Chondrocyte (in vitro differentiated cells): ENCODE measurements around the gene HCFC1. TPM values are rescaled to one million over a fixed set of nuclear protein-coding genes. Genes with fewer than 3 reads are reported as not detected.

Experiments
- DNase-seq: peaks from one replicate; pipeline ENCODE4 v3.0.0; 2021; ENCODE audit warnings: mixed read lengths, low spot score
- H3K27ac Mint-ChIP-seq: one replicate; pipeline ENCODE4 v1.8.0; 2021; ENCODE audit warnings: mild to moderate bottlenecking, moderate library complexity, mixed read lengths; ENCODE audit not compliant: unreplicated experiment
- H3K27me3 Mint-ChIP-seq: 2 replicates; pipeline ENCODE4 v1.8.0; 2021; ENCODE audit warnings: low read depth, mixed read lengths
- H3K36me3 Mint-ChIP-seq: 2 replicates; pipeline ENCODE4 v1.8.0; 2021; ENCODE audit warnings: low read depth, mixed read lengths
- H3K4me1 Mint-ChIP-seq: 2 replicates; pipeline ENCODE4 v1.8.0; 2021; ENCODE audit warnings: low read depth, mild to moderate bottlenecking, mixed read lengths
- H3K4me3 Mint-ChIP-seq: one replicate; pipeline ENCODE4 v1.8.0; 2021; ENCODE audit warnings: mild to moderate bottlenecking, moderate library complexity, mixed read lengths; ENCODE audit not compliant: unreplicated experiment
- H3K9me3 Mint-ChIP-seq: 2 replicates; pipeline ENCODE4 v1.8.0; 2021; ENCODE audit warnings: low read depth, mixed read lengths
- total RNA-seq: library from RNA; stranded (reverse); gene quantifications from 3 replicates; pipeline ENCODE4 v1.2.1, GENCODE V29; 2021
- TF ChIP-seq, protein P1 (sequence below): fragments of 200-600 bp; sonication (generic); IDR thresholded peaks from 2 replicates; pipeline ENCODE4 v1.5.0; 2021; ENCODE audit warnings: antibody characterized with exemption, mild to moderate bottlenecking, moderate library complexity

The HCFC1 gene
- total RNA-seq, 1 donor from 2014 or later: 67.2 TPM

DNA sequence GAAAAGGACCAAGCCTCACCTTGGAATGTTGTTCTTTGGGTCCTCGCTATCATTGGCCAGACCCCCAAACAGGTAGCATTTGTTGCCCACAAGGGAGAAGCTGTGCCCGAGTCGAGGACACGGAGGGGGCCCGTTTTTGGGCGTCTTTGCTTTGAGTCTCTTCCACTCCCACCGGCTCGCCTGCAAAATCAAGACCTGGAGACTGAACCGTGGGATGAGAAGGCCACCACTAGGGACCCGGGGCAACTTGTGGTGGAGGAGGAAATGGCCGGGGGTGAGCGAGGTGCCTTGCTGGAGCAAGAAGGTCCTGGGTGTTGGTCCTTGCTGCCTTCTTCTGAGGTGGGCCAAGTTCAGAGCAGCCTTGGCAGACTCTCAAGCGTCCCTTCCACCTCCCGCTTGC lies 7.5 kb downstream of the HCFC1 start:
- no peak overlapping the region for H3K4me3 Mint-ChIP-seq
- H3K36me3 Mint-ChIP-seq: peaks cover 16% of the 10 kb centered on the region
- TF ChIP-seq, protein P1, sequence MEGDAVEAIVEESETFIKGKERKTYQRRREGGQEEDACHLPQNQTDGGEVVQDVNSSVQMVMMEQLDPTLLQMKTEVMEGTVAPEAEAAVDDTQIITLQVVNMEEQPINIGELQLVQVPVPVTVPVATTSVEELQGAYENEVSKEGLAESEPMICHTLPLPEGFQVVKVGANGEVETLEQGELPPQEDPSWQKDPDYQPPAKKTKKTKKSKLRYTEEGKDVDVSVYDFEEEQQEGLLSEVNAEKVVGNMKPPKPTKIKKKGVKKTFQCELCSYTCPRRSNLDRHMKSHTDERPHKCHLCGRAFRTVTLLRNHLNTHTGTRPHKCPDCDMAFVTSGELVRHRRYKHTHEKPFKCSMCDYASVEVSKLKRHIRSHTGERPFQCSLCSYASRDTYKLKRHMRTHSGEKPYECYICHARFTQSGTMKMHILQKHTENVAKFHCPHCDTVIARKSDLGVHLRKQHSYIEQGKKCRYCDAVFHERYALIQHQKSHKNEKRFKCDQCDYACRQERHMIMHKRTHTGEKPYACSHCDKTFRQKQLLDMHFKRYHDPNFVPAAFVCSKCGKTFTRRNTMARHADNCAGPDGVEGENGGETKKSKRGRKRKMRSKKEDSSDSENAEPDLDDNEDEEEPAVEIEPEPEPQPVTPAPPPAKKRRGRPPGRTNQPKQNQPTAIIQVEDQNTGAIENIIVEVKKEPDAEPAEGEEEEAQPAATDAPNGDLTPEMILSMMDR: no peak
- H3K27ac Mint-ChIP-seq: no peak overlapping the region
- peaks cover 33% of the 10 kb centered on the region for H3K4me1 Mint-ChIP-seq
- H3K27me3 Mint-ChIP-seq: no peaks in the 10 kb centered on the region
- DNase-seq: no peak
- H3K9me3 Mint-ChIP-seq: no peaks in the 10 kb centered on the region

DNA sequence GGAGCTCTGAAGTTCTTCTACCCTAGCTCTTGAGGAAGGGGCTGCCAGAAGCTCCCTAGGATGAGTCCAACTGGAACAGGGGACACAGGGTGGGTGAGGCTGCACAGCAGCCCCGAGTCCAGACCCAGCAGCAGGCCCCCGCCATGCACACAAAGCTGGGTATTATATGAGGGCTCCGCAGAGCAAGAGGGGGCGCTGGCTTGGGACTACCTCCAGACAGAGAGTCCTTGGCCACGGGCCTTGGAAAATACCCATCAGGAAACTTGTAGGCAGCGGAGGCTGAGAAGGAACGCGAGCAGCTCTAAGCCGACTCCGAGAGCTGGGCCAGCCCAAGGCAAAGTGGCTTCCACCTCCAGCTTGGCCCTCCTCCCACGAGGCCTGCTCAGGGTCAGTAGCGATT lies 8.1 kb downstream of the HCFC1 start:
- Mint-ChIP-seq H3K27ac (no peak overlapping the region), H3K27me3 (no peaks in the 10 kb centered on the region), H3K4me1 (peaks cover 27% of the 10 kb centered on the region), H3K9me3 (no peaks in the 10 kb centered on the region), H3K4me3 (no peak overlapping the region), H3K36me3 (peaks cover 16% of the 10 kb centered on the region)
- DNase-seq: no peak
- TF ChIP-seq, protein P1: no peak

DNA sequence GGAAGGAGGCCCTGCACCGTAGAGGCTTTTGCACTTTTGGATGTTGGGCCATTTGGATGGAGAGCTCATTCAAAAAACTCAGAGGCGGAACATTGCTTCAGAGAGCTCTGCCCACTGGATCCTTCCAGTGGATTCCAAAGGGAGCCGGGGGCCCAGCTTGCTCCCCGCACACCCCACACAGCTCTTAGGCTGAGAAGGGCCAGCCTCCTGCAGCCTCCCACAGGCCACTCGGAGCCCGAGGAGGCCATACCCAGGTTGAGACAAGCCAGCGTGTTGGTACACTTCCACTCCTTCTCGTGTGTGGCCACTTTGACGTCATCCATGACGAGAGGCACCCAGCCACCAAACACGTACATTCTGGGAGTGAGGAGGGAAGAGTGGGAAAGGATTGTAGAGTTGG lies 10.3 kb downstream of the HCFC1 start:
- H3K27ac Mint-ChIP-seq: no peak overlapping the region
- H3K9me3 Mint-ChIP-seq: no peaks in the 10 kb centered on the region
- H3K36me3 Mint-ChIP-seq: peaks cover 29% of the 10 kb centered on the region
- TF ChIP-seq, protein P1: no peak
- no peaks in the 10 kb centered on the region for H3K27me3 Mint-ChIP-seq
- H3K4me1 Mint-ChIP-seq: peaks cover 5% of the 10 kb centered on the region
- no peak overlapping the region for H3K4me3 Mint-ChIP-seq
- DNase-seq: no peak

DNA sequence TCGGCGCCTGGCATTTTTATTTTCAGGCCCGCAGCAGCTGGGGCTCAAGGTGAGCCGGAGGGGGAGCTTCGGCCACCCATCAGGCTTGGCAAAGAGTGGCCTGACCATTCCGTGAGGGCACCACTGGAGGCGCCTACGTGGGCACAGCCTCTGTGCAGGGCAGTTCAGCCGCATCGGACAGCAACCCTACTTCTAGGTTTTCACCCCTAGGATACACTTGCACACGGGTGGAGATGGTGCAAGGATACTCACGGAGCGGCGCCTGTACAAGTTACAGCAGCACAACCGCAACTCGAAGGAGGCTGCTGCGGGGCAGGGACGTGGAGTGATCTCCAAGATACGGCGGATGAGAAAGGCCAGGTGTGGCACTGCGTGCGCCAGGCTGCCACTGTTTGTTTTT lies 10.8 kb downstream of the HCFC1 start:
- Mint-ChIP-seq H3K4me1 (no peaks in the 10 kb centered on the region), H3K36me3 (peaks cover 33% of the 10 kb centered on the region), H3K27me3 (no peaks in the 10 kb centered on the region), H3K27ac (no peak overlapping the region), H3K9me3 (no peaks in the 10 kb centered on the region), H3K4me3 (no peak overlapping the region)
- DNase-seq: no peak
- TF ChIP-seq, protein P1: no peak

DNA sequence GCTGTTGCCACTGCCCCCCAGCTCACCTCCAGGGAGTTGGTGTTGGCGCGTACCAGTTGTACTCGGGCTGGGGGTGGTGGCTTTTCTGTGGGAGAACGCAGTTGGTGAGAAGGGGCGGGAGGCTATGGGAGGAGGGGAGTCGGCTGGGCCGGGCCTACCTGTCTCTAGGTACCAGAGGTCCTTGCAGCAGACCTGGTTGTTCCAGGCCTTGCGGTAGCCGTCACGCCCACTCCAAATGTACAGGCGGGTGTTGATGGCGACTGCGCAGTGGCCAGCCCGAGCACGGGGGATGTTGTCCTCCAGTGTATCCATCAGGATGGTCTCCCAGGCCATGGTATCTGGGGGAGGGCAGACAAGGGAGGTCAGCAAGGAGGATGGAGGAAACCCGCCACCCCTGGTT lies 11.5 kb downstream of the HCFC1 start:
- no peaks in the 10 kb centered on the region for H3K4me1 Mint-ChIP-seq

More for the DNA sequence above, 11.5 kb downstream of the HCFC1 start:
- peaks cover 37% of the 10 kb centered on the region for H3K36me3 Mint-ChIP-seq
- TF ChIP-seq, protein P1: no peak
- no peak overlapping the region for H3K27ac Mint-ChIP-seq
- no peaks in the 10 kb centered on the region for H3K27me3 Mint-ChIP-seq
- H3K9me3 Mint-ChIP-seq: no peaks in the 10 kb centered on the region
- DNase-seq: no peak
- no peak overlapping the region for H3K4me3 Mint-ChIP-seq
